HG03196 (cell line): ENCODE results near the gene CIITA.
"Not testable (repeated sequence)": the region's sequence is repeated elsewhere in the genome, so short reads cannot be mapped to it uniquely, and the experiment has no call there.

Experiments used
- ATAC-seq: cut with Tn5 transposase; IDR thresholded peaks from one replicate; pipeline ENCODE4 v1.9.1; 2021; ENCODE audit not compliant: unreplicated experiment

Gene CIITA

GRCh38 chr16:10947211-10947787 lies 70.3 kb downstream of the CIITA start:
- no peak for ATAC-seq

GRCh38 chr16:10949424-10949970 lies 72.5 kb downstream of the CIITA start:
- ATAC-seq: peak; percentile 66

- no peak for ATAC-seq
These were observed 73.4 kb downstream of the CIITA start for GRCh38 chr16:10950393-10950792.

- no peak for ATAC-seq
These were observed 74.0 kb downstream of the CIITA start for GRCh38 chr16:10951026-10951425.

GRCh38 chr16:10954903-10955302 lies 77.9 kb downstream of the CIITA start:
- no peak for ATAC-seq

- ATAC-seq: no peak
These were observed 80.9 kb downstream of the CIITA start for GRCh38 chr16:10957771-10958482.

- ATAC-seq: no peak
These were observed 82.2 kb downstream of the CIITA start for GRCh38 chr16:10959161-10959560.

- no peak for ATAC-seq
These were observed 84.2 kb downstream of the CIITA start for GRCh38 chr16:10961231-10961630.

- peak; percentile 43 for ATAC-seq
These were observed 87.3 kb downstream of the CIITA start for GRCh38 chr16:10964039-10964890.

GRCh38 chr16:10964891-10965326 lies 87.9 kb downstream of the CIITA start:
- ATAC-seq: peak; percentile 51

GRCh38 chr16:10965440-10966061 lies 88.5 kb downstream of the CIITA start:
- ATAC-seq: peak; percentile 47

GRCh38 chr16:10966129-10966528 lies 89.1 kb downstream of the CIITA start:
- ATAC-seq: no peak

- ATAC-seq: not testable (repeated sequence)
These were observed 89.6 kb downstream of the CIITA start for GRCh38 chr16:10966559-10966958.

- ATAC-seq: no peak
These were observed 91.0 kb downstream of the CIITA start for GRCh38 chr16:10967986-10968385.

GRCh38 chr16:10968498-10968897 lies 91.5 kb downstream of the CIITA start:
- no peak for ATAC-seq

- ATAC-seq: no peak
These were observed 92.6 kb downstream of the CIITA start for GRCh38 chr16:10969615-10970014.

- no peak for ATAC-seq
These were observed 93.1 kb downstream of the CIITA start for GRCh38 chr16:10970065-10970464.

GRCh38 chr16:10971560-10971961 lies 94.6 kb downstream of the CIITA start:
- no peak for ATAC-seq

- no peak for ATAC-seq
These were observed 95.3 kb downstream of the CIITA start for GRCh38 chr16:10972108-10972818.

- no peak for ATAC-seq
These were observed 95.9 kb downstream of the CIITA start for GRCh38 chr16:10972819-10973464.
